BJ (cell line): ENCODE data around the gene LRRIQ4. TPM values are rescaled to one million over a fixed set of nuclear protein-coding genes. Genes with fewer than 3 reads are reported as not detected.
A peak's percentile ranks its signal among the peaks of the same experiment; 100 is the strongest.

Experiments
- CTCF ChIA-PET: fragments of 350-600 bp; formaldehyde crosslinking; extraction: SDS; loops from one replicate; lab custom pipeline; 2021; ENCODE audit warnings: antibody characterized with exemption, inconsistent platforms; lab: Yijun Ruan, JAX
- POLR2A ChIA-PET: fragments of 300-600 bp; sonication (Branson Sonifier 250); formaldehyde crosslinking; extraction: SDS; loops from one replicate; lab custom pipeline; 2021; ENCODE audit warnings: antibody characterized with exemption; lab: Charles Lee
- DNase-seq: peaks from one replicate; pipeline ENCODE4 v3.0.0-alpha.2; 2011; ENCODE audit warnings: low read depth
- H3K27me3 ChIP-seq: 2 replicates; pipeline ENCODE4 v1.6.0; 2011; ENCODE audit warnings: low read length; ENCODE audit not compliant: control insufficient read depth, insufficient read depth
- H3K36me3 ChIP-seq: 2 replicates; pipeline ENCODE4 v1.5.1; 2011; ENCODE audit warnings: low read length; ENCODE audit not compliant: control insufficient read depth, insufficient read depth
- H3K4me3 ChIP-seq: 2 replicates; pipeline ENCODE4 v1.5.1; 2011; ENCODE audit warnings: low read depth, mild to moderate bottlenecking, control low read depth, low read length
- polyA plus RNA-seq: library from polyadenylated mRNA; depleted of rRNA; stranded (reverse); fragments of >200 nt; gene quantifications from 2 replicates; pipeline ENCODE4 v1.2.3, GENCODE V29; 2011
- TF ChIP-seq, protein P1 (sequence below): IDR thresholded peaks from 2 replicates; pipeline ENCODE4 v1.5.1; 2011; ENCODE audit warnings: low read depth, mild to moderate bottlenecking, control low read depth, inconsistent platforms, low read length, moderate library complexity; ENCODE audit not compliant: insufficient read depth

The LRRIQ4 gene
- polyA plus RNA-seq, 1 experiment, result not detected

GRCh38 chr3:169842960-169843359 lies 30.3 kb downstream of the LRRIQ4 start:
- ChIA-PET POLR2A (interaction anchor here (0.6 kb wide), 1 partner anchor 694 kb away, joined by 4 read pairs; no protein-coding TSS in a partner anchor), CTCF (no interaction called here)
- DNase-seq, result no peak
- TF ChIP-seq, protein P1, sequence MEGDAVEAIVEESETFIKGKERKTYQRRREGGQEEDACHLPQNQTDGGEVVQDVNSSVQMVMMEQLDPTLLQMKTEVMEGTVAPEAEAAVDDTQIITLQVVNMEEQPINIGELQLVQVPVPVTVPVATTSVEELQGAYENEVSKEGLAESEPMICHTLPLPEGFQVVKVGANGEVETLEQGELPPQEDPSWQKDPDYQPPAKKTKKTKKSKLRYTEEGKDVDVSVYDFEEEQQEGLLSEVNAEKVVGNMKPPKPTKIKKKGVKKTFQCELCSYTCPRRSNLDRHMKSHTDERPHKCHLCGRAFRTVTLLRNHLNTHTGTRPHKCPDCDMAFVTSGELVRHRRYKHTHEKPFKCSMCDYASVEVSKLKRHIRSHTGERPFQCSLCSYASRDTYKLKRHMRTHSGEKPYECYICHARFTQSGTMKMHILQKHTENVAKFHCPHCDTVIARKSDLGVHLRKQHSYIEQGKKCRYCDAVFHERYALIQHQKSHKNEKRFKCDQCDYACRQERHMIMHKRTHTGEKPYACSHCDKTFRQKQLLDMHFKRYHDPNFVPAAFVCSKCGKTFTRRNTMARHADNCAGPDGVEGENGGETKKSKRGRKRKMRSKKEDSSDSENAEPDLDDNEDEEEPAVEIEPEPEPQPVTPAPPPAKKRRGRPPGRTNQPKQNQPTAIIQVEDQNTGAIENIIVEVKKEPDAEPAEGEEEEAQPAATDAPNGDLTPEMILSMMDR, result no peak
- Histone ChIP-seq H3K4me3 (no peak overlapping the region), H3K36me3 (no peaks in the 10 kb centered on the region), H3K27me3 (no peaks in the 10 kb centered on the region)

- Histone ChIP-seq H3K36me3 (no peaks in the 10 kb centered on the region), H3K4me3 (no peak overlapping the region), H3K27me3 (no peaks in the 10 kb centered on the region; the same call in 1 of the 2 replicates)
- CTCF ChIA-PET, result no interaction called here
- TF ChIP-seq, protein P1, result no peak
- DNase-seq, result peak; percentile 14
- POLR2A ChIA-PET, result no interaction called here
Measured at GRCh38 chr3:169846458-169847193, 34.0 kb downstream of the LRRIQ4 start.

GRCh38 chr3:169847896-169848295 lies 35.2 kb downstream of the LRRIQ4 start:
- TF ChIP-seq, protein P1, result no peak
- CTCF ChIA-PET, result no interaction called here
- H3K36me3 ChIP-seq, result no peaks in the 10 kb centered on the region
- no peak overlapping the region for H3K4me3 ChIP-seq
- POLR2A ChIA-PET, result no interaction called here
- no peak for DNase-seq
- no peaks in the 10 kb centered on the region; the same call in 1 of the 2 replicates for H3K27me3 ChIP-seq

DNA sequence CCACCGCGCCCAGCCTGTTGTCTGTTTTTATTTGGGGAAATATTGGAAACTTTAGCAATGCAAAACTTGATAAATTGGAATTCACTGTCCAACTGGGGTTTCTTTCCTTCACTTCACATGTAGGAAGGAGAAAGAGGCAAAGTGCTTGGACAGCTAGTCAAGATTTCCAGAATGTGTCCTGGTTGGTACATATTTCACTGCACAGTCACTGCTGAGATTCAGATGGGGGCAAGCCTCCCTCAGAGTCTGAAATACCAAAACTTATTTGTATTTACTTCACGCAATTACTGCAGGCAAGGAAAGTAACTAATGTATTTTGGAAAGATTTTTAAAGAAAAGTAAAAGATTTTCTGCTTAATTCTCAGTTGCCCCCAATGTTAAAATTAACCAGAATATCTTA lies 36.1 kb downstream of the LRRIQ4 start:
- ChIA-PET CTCF (interaction anchor here (1.7 kb wide), 1 partner anchor 13 kb away, joined by 5 read pairs; no protein-coding TSS in a partner anchor), POLR2A (no interaction called here)
- Histone ChIP-seq H3K27me3 (no peaks in the 10 kb centered on the region; the same call in 1 of the 2 replicates), H3K4me3 (no peak overlapping the region), H3K36me3 (no peaks in the 10 kb centered on the region)
- DNase-seq, result no peak
- TF ChIP-seq, protein P1, result no peak

GRCh38 chr3:169850618-169851017 lies 37.9 kb downstream of the LRRIQ4 start:
- Histone ChIP-seq H3K27me3 (no peaks in the 10 kb centered on the region; the same call in 1 of the 2 replicates), H3K4me3 (no peak overlapping the region), H3K36me3 (no peaks in the 10 kb centered on the region)
- TF ChIP-seq, protein P1, result no peak
- ChIA-PET POLR2A (no interaction called here), CTCF (interaction anchor here (1.7 kb wide), 1 partner anchor 12 kb away, joined by 5 read pairs; no protein-coding TSS in a partner anchor)
- no peak for DNase-seq
